Measurements from ENCODE around the gene TBKBP1.

- TF ChIP-seq EZH2 (IDR thresholded peaks at IDR 0.05; ENCODE audit: borderline replicate concordance, low read length): no peak
- no peak; the same call in 1 of the 2 replicates for TF ChIP-seq CTCF (IDR thresholded peaks at IDR 0.05; ENCODE audit: low read length)
Measured at GRCh38 chr17:47664624-47664941, 29.4 kb upstream of the TBKBP1 start.

All from OCI-LY1 (cell line).